LNCAP (cell line): Measurements from ENCODE around the gene USF3.

Experiments
- CTCF ChIP-seq: fragments of 450-650 bp; IDR thresholded peaks from 2 replicates; pipeline ENCODE4 v1.5.1; 2017; ENCODE audit warnings: mild to moderate bottlenecking

Gene USF3

GRCh38 chr3:113695786-113696645, at the start of gene USF3:
Gene USF3 (minus strand): TSS chr3:113696642. CDS start chr3:113674878, 21,764 bp downstream.
- TF ChIP-seq CTCF = no peak

- TF ChIP-seq CTCF = no peak
These were observed 49.5 kb upstream of the USF3 start, which contains the start of gene NAA50 for GRCh38 chr3:113745756-113746547. Gene NAA50 (minus strand): TSS chr3:113746249. CDS start chr3:113745949, 300 bp downstream.

- peak; percentile 62 for TF ChIP-seq CTCF
These were observed 48.7 kb upstream of the USF3 start for GRCh38 chr3:113744941-113745755.

GRCh38 chr3:113743006-113743630, 46.7 kb upstream of the USF3 start:
- TF ChIP-seq CTCF = no peak

GRCh38 chr3:113741620-113742019, 45.2 kb upstream of the USF3 start:
- TF ChIP-seq CTCF = no peak

- TF ChIP-seq CTCF = no peak
These were observed 44.6 kb upstream of the USF3 start for GRCh38 chr3:113741086-113741485.
